Activated naive CD8-positive, alpha-beta T cell treated with anti-CD3 and anti-CD28 coated beads for 36 hours (primary cell): ENCODE results near the gene SLC30A5. TPM values are rescaled to one million over a fixed set of nuclear protein-coding genes. Genes with fewer than 3 reads are reported as not detected.
"Not testable (repeated sequence)": the region's sequence is repeated elsewhere in the genome, so short reads cannot be mapped to it uniquely, and the experiment has no call there.

Source experiments
- DNase-seq: peaks from one replicate; pipeline ENCODE4 v3.0.0; 2021
- H3K27ac Mint-ChIP-seq: one replicate; pipeline ENCODE4 v1.8.0; 2022; ENCODE audit warnings: mild to moderate bottlenecking, moderate library complexity, mixed read lengths
- H3K27me3 Mint-ChIP-seq: one replicate; pipeline ENCODE4 v1.8.0; 2022; ENCODE audit warnings: mild to moderate bottlenecking, mixed read lengths
- H3K36me3 Mint-ChIP-seq: one replicate; pipeline ENCODE4 v1.8.0; 2021; ENCODE audit warnings: mild to moderate bottlenecking, mixed read lengths
- H3K4me1 Mint-ChIP-seq: one replicate; pipeline ENCODE4 v1.8.0; 2021; ENCODE audit warnings: mixed read lengths
- H3K4me3 Mint-ChIP-seq: one replicate; pipeline ENCODE4 v1.8.0; 2022; ENCODE audit warnings: mild to moderate bottlenecking, moderate library complexity, mixed read lengths
- H3K9me3 Mint-ChIP-seq: one replicate; pipeline ENCODE4 v1.8.0; 2022; ENCODE audit warnings: mixed read lengths
- total RNA-seq, 2 experiments: library from RNA; stranded (reverse); gene quantifications; one replicate each; pipeline ENCODE4 v1.2.3, GENCODE V29; 2021

Gene SLC30A5
- total RNA-seq, 2 experiments from 2014 or later: 50.3 to 58.2 TPM

DNA sequence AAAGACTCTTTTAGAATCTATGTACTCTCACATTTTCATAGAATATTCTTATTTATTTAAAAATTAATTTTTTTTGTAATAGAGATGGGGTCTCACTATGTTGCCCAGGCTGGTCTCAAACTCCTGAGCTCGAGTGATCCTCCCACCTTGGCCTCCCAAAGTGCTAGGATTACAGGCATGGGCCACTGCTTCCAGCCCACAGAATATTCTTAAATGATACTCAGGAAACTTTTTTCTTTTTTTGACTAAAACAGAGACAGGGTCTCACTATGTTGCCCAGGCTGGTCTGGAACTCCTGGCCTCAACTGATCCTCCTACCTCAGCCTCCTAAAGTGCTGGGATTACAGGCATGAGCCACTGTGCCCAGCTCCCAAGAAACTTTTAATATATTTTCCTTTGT lies 43.4 kb downstream of the SLC30A5 start:
- not testable (repeated sequence) for H3K27me3 Mint-ChIP-seq, H3K27ac Mint-ChIP-seq, H3K4me3 Mint-ChIP-seq, H3K36me3 Mint-ChIP-seq, H3K9me3 Mint-ChIP-seq, H3K4me1 Mint-ChIP-seq, DNase-seq

DNA sequence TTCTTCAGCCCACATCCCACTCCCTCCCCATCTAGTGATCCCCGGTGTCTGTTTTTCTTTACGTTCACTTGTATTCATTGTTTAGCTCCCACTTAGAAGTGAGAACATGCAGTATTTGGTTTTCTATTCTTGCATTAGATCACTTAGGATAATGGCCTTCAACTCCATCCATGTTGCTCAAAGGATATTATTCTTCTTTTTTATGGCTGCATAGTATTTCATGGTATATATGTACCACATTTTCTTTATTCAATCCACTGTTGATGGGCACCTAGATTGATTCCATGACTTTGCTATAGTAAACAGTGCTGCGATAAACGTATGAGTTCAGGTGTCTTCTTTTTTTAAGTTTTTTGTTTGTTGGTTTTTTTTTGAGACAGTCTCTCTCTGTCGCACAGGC lies 44.0 kb downstream of the SLC30A5 start:
- Mint-ChIP-seq H3K4me1 (no peaks in the 10 kb centered on the region), H3K4me3 (no peak overlapping the region), H3K27me3 (no peaks in the 10 kb centered on the region), H3K9me3 (peaks cover 7% of the 10 kb centered on the region), H3K36me3 (peaks cover 10% of the 10 kb centered on the region), H3K27ac (no peak overlapping the region)
- no peak for DNase-seq

DNA sequence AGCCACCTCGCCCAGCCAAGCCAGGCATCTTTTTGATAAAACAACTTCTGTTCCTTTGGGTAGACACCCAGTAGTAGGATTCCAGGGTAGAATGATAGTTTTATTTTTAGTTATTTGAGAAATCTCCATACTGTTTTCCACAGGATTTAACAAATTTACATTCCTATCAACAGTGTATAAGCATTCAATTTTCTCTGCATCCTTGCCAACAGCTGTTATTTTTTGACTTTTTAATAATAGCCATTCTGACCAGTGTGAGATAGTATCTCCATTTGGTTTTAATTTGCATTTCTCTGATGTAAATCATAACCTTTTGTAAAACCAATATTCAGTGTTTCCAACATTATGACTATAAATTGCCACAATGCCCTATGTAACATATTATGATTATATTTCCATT lies 45.0 kb downstream of the SLC30A5 start:
- peaks cover 8% of the 10 kb centered on the region for H3K9me3 Mint-ChIP-seq
- H3K4me3 Mint-ChIP-seq: no peak overlapping the region
- H3K36me3 Mint-ChIP-seq: peaks cover 4% of the 10 kb centered on the region
- DNase-seq: no peak
- no peak overlapping the region for H3K27ac Mint-ChIP-seq
- no peaks in the 10 kb centered on the region for H3K4me1 Mint-ChIP-seq
- no peaks in the 10 kb centered on the region for H3K27me3 Mint-ChIP-seq

DNA sequence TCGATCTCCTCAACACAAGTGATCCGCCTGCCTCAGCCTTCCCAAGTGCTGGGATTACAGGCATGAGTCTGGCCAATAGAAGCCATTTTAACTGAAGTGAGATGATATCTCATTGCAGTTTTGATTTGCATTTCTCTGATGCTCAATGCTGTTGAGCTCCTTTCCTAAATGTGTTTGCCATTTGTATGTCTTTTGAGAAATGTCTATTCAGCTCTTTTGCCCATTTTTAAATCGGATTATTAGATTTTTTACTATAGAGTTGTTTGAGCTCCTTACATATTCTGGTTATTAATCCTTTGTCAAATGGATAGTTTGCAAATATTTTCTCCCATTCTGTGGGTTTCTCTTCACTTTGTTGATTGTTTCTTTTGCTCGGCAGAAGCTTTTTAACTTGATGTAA lies 46.4 kb downstream of the SLC30A5 start:
- H3K4me3 Mint-ChIP-seq, H3K9me3 Mint-ChIP-seq, H3K27ac Mint-ChIP-seq, H3K36me3 Mint-ChIP-seq, DNase-seq, H3K4me1 Mint-ChIP-seq, H3K27me3 Mint-ChIP-seq: not testable (repeated sequence)

DNA sequence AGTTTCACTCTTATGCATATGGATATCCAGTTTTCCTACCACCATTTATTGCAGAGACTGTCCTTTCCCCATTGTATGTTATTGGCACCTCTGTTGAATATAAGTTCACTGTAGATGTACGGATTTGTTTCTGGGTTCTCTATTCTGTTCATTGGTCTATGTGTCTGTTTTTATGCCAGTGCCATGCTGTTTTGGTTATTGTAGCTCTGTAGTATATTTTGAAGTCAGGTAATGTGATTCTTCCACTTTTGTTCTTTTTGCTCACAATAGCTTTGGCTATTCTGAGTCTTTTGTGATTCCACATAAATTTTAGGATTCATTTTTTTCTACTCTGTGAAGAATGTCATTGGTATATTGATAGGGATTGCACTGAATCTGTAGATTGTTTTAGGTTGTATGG lies 47.0 kb downstream of the SLC30A5 start:
- Mint-ChIP-seq H3K9me3 (peaks cover 10% of the 10 kb centered on the region), H3K36me3 (peaks cover 2% of the 10 kb centered on the region), H3K4me1 (no peaks in the 10 kb centered on the region), H3K4me3 (no peak overlapping the region), H3K27ac (no peak overlapping the region), H3K27me3 (no peaks in the 10 kb centered on the region)
- DNase-seq: no peak

DNA sequence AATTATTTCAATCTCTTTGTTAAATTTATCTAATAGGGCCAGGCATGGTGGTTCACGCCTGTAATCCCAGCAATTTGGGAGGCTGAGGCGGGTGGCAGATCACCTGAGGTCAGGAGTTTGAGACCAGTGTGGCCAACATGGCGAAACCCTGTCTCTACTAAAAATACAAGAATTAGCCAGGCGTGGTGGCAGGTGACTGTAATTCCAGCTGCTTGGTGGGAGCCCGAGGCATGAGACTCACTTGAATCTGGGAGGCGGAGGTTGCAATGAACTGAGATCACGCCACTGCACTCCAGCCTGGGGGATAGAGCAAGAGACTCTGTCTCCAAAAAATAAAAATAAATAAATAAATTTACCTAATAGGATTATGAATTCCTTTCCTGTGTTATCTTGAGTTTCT lies 54.8 kb downstream of the SLC30A5 start:
- not testable (repeated sequence) for DNase-seq, H3K36me3 Mint-ChIP-seq, H3K4me1 Mint-ChIP-seq, H3K9me3 Mint-ChIP-seq, H3K27ac Mint-ChIP-seq, H3K4me3 Mint-ChIP-seq, H3K27me3 Mint-ChIP-seq

DNA sequence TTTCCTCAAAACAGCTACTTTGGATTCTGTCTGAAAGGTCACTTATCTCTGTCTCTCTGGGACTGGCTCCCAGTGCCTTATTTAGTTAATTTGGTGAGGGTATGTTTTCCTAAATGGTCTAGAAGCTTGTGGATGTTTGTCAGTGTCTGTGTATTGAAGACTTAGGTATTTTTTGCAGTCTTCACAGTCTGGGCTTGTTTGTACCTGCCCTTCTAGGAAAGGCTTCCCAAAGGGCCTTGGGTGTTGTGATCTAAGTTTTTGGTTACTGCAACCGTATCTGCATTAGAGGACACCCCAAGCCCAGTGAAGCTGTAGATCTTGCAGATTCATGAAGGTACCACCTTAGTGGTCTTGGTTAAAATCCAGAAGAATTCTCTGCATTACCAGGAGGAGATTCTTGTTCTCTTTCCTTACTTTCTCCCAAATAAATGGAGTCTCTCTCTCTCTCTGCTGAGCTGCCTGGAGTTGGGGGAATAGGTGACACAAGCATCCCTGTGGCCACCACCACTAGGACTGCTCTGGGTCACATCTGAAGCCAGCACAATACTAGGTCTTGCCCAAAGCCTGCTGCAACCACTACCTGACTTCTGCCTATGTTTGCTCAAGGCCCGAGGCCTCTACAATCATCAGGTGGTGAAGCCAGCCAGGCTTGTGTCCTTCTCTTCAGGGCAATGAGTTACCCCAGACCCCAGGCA lies 55.3 kb downstream of the SLC30A5 start:
- Mint-ChIP-seq H3K27me3 (no peaks in the 10 kb centered on the region), H3K27ac (no peak overlapping the region), H3K36me3 (no peaks in the 10 kb centered on the region), H3K4me1 (no peaks in the 10 kb centered on the region), H3K9me3 (no peaks in the 10 kb centered on the region), H3K4me3 (no peak overlapping the region)
- no peak for DNase-seq

DNA sequence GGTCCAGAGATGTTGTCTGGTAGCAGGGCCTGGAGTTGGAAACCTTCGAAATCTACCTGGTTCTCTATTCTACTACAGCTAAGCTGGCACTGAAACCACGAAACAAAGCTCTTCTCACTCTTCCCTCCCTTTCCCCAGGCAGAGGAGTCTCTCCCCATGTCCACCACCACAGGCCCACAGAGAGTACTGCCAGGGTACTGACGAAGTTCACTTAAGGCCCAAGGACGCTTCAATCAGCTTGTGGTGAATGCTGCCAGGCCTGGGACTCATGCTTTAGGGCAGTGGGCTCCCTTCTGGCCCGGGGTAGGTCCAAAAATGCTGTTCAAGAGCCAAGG lies 55.8 kb downstream of the SLC30A5 start:
- no peak overlapping the region for H3K27ac Mint-ChIP-seq
- H3K4me1 Mint-ChIP-seq: no peaks in the 10 kb centered on the region
- no peak for DNase-seq
- H3K36me3 Mint-ChIP-seq: no peaks in the 10 kb centered on the region
- H3K4me3 Mint-ChIP-seq: no peak overlapping the region
- no peaks in the 10 kb centered on the region for H3K9me3 Mint-ChIP-seq
- no peaks in the 10 kb centered on the region for H3K27me3 Mint-ChIP-seq

DNA sequence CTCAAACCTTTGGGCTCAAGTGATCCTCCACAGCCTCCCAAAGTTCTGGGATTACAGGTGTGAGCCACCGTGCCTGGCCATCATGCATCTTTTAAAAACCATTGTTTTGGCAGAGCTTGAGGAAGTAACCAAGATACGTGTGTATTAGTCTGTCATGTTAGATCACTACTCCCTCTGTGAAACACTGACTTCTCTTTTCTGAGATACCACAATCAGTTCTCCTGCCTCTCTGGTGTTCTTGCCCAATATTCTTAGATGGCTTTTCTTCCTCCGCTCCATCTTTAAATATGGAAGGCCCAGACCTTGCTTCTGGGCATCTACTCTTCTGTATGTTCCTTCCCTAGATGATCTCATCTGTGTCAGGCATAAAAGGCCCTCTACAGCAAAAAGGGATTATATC lies 58.9 kb downstream of the SLC30A5 start:
- Mint-ChIP-seq H3K27me3 (no peaks in the 10 kb centered on the region), H3K4me3 (no peak overlapping the region), H3K4me1 (no peaks in the 10 kb centered on the region), H3K36me3 (no peaks in the 10 kb centered on the region), H3K9me3 (no peaks in the 10 kb centered on the region), H3K27ac (no peak overlapping the region)
- no peak for DNase-seq

DNA sequence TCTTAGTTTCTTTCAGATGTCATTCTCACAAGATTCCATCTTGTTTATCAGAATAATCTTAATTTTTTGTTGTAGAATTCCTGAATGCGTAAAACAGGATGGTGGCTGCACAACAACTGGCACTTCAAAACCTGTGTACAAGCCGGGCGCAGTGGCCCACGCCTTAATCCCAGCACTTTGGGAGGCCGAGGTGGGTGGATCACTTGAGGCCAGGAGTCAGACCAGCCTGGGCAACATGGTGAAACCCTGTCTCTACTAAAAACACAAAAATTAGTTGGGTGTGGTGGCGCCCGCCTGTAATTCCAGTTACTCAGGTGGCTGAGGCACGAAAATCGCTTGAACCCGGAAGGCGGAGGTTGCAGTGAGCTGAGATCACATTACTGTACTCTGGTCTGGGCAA lies 62.6 kb downstream of the SLC30A5 start:
- H3K27ac Mint-ChIP-seq: no peak overlapping the region
- no peaks in the 10 kb centered on the region for H3K9me3 Mint-ChIP-seq
- no peaks in the 10 kb centered on the region for H3K36me3 Mint-ChIP-seq
- H3K27me3 Mint-ChIP-seq: no peaks in the 10 kb centered on the region
- no peak for DNase-seq
- H3K4me3 Mint-ChIP-seq: no peak overlapping the region
- H3K4me1 Mint-ChIP-seq: no peaks in the 10 kb centered on the region

DNA sequence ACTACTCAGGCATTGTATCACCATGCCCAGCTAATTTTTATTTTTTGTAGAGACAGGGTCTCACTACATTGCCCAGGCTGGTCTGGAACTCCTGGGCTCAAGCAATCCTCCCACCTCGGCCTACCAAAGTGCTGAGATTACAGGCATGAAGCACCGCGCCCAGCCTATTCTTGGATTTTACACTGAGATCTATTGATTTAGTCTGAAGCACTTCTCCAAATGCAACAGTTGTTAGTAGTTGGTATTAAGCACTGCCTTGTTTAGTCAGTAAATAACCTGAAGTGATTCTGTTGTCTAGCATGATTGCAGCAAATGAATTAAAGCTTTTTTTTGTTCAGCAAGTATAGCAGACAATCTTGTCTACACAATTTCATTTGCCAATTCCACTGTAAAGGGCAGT lies 64.2 kb downstream of the SLC30A5 start:
- Mint-ChIP-seq H3K27me3 (no peaks in the 10 kb centered on the region), H3K9me3 (no peaks in the 10 kb centered on the region), H3K4me3 (no peak overlapping the region), H3K27ac (no peak overlapping the region), H3K36me3 (peaks cover 2% of the 10 kb centered on the region), H3K4me1 (no peaks in the 10 kb centered on the region)
- DNase-seq: no peak

DNA sequence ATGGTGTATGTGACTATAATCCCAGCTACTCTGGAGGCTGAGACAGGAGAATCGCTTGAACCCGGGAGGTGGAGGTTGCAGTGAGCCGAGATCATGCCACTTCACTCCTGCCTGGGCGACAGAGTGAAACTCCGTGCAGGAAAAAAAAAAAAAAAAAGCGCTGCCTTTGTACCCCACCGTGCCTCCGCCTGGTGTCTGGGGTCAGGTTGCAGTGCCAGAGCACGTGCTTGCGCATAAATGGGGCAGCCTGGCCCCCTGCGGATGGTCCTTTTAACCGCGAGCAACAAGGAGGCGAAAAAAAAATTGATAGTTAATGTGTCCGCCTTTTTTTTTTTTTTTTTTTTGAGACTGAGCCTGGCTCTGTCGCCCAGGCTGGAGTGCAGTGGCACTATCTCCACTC lies 66.8 kb downstream of the SLC30A5 start:
- no peak for DNase-seq
- peaks cover 2% of the 10 kb centered on the region for H3K36me3 Mint-ChIP-seq
- no peak overlapping the region for H3K4me3 Mint-ChIP-seq

DNA sequence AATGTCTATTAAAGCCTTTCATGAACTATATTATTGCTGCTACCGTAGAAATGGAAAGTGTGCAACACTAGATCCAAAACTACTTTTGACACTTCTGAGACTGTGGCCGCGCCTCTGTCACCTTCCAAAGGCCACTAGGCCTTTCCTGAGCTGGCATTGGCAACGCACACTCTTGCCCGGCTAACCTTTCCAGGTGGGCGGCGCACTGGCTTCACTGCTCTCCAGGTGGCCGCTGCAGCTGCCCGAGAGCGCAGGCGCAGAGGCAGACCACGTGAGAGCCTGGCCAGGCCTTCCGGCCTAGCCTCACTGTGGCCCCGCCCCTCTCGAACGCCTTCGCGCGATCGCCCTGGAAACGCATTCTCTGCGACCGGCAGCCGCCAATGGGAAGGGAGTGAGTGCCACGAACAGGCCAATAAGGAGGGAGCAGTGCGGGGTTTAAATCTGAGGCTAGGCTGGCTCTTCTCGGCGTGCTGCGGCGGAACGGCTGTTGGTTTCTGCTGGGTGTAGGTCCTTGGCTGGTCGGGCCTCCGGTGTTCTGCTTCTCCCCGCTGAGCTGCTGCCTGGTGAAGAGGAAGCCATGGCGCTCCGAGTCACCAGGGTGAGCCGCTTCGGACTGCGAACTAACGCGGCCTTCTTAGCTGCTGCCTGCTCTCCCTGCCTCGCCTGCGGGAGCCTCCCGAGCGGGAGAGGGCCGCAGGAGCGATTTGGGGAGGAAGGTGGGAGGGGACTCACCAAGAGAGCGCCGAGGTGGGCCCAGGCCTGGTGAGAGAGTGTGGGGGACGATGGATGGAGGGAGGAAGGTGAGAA lies 73.1 kb downstream of the SLC30A5 start, which contains the start of gene CCNB1:
Gene CCNB1, plus strand, starts transcription at position 465 of the 807 bp plus-strand sequence. Its CDS starts 113 bp downstream, at position 578.
- H3K27ac Mint-ChIP-seq: peak within 1 kb of the TSS; percentile 76
- peaks cover 40% of the 10 kb centered on the region for H3K36me3 Mint-ChIP-seq
- no peaks in the 10 kb centered on the region for H3K27me3 Mint-ChIP-seq
- H3K4me3 Mint-ChIP-seq: peak within 1 kb of the TSS; percentile 89
- peak; percentile 99 for DNase-seq
- peaks cover 20% of the 10 kb centered on the region for H3K4me1 Mint-ChIP-seq
- H3K9me3 Mint-ChIP-seq: peaks cover 2% of the 10 kb centered on the region

More for the DNA sequence above, 66.8 kb downstream of the SLC30A5 start:
- no peaks in the 10 kb centered on the region for H3K27me3 Mint-ChIP-seq
- no peaks in the 10 kb centered on the region for H3K4me1 Mint-ChIP-seq
- H3K27ac Mint-ChIP-seq: no peak overlapping the region
- peaks cover under 1% of the 10 kb centered on the region for H3K9me3 Mint-ChIP-seq

DNA sequence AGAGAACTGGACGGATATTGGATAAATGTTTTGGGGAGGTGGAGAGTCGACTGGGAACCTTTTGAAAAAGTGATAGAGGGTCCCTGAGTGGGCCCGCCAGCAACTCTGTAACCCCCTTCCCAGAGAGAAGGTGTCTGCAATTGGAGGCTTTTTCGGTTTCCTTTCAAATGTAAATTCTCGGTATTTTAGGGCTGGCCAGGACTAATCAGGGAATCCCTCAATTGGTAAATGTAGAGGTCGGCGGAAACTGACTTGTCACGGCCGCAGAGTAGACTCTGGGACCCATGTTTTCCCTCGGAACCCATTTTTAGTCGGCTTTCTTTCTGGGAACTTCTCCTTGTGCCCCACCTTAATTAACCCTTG lies 73.7 kb downstream of the SLC30A5 start:
- DNase-seq: no peak
- H3K27me3 Mint-ChIP-seq: no peaks in the 10 kb centered on the region
- peaks cover 40% of the 10 kb centered on the region for H3K36me3 Mint-ChIP-seq
- H3K27ac Mint-ChIP-seq: peak overlapping the region; percentile 76
- peak overlapping the region; percentile 89 for H3K4me3 Mint-ChIP-seq
- peaks cover 20% of the 10 kb centered on the region for H3K4me1 Mint-ChIP-seq
- peaks cover 2% of the 10 kb centered on the region for H3K9me3 Mint-ChIP-seq

DNA sequence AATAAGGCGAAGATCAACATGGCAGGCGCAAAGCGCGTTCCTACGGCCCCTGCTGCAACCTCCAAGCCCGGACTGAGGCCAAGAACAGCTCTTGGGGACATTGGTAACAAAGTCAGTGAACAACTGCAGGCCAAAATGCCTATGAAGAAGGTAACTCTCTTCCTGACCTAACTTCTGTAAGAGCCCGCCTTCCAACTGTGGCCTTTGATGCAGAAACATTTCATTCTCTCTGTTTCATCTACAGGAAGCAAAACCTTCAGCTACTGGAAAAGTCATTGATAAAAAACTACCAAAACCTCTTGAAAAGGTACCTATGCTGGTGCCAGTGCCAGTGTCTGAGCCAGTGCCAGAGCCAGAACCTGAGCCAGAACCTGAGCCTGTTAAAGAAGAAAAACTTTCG lies 74.1 kb downstream of the SLC30A5 start:
- no peak for DNase-seq
- H3K27me3 Mint-ChIP-seq: no peaks in the 10 kb centered on the region
- peaks cover 44% of the 10 kb centered on the region for H3K36me3 Mint-ChIP-seq
- peaks cover 2% of the 10 kb centered on the region for H3K9me3 Mint-ChIP-seq
- peak overlapping the region; percentile 76 for H3K27ac Mint-ChIP-seq
- H3K4me1 Mint-ChIP-seq: peaks cover 20% of the 10 kb centered on the region
- peak overlapping the region; percentile 89 for H3K4me3 Mint-ChIP-seq

DNA sequence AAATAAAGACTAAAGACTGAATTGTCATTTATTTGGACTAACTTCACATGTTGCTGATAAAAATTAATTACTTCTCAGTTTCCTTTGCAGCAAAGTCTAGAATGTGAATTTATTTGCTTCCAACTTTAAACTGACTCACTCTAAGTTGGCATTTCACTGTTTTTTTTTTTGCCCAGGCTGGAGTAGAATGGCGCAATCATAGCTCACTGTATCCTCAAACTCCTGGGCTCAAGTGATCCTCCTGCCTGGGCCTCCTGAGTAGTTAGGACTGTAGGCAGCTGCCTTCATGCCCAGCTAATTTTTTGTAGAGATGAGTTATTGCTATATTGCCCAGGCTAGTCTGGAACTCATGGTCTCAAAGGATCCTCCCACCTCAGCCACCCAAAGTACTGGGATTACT lies 76.7 kb downstream of the SLC30A5 start:
- no peak for DNase-seq
- Mint-ChIP-seq H3K27ac (no peak overlapping the region), H3K4me3 (no peak overlapping the region), H3K36me3 (peaks cover 64% of the 10 kb centered on the region), H3K9me3 (peaks cover 2% of the 10 kb centered on the region), H3K4me1 (peaks cover 20% of the 10 kb centered on the region), H3K27me3 (no peaks in the 10 kb centered on the region)
